ENCODE results near the gene NR5A1. TPM values are rescaled to one million over a fixed set of nuclear protein-coding genes. Genes with fewer than 3 reads are reported as not detected.

The NR5A1 gene
- total RNA-seq, 2 experiments from 2014 or later = not detected

DNA sequence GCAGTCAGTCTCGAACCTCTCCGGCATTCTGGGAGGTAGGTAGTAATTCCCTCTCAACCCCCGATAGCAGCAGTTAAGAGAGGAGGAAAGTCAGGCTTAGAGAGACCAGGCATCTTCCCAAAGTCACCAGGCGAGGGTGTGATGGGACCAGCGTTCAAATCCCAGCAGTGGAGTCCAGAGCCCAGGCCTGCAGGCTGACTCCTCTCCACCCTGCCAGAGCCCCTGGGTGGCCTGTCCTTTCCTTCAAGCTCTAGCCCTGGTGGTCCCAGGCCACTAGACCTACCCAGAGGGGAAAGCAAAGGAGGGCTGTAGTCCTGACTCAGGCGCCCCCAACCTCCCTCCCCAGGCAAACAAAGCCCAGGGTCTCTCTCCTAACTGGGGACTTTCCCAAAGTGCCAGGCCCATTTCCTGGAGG lies 4.2 kb upstream of the NR5A1 start:
- Mint-ChIP-seq H3K4me1 (no peaks in the 10 kb centered on the region), H3K27me3 (peaks cover 3% of the 10 kb centered on the region), H3K9me3 (ENCODE audit: low read depth) (no peaks in the 10 kb centered on the region), H3K36me3 (no peaks in the 10 kb centered on the region), H3K4me3 (no peak overlapping the region), H3K27ac (no peak overlapping the region)
- DNase-seq (no peak), ATAC-seq (no peak)
- CTCF ChIA-PET = no interaction called here

DNA sequence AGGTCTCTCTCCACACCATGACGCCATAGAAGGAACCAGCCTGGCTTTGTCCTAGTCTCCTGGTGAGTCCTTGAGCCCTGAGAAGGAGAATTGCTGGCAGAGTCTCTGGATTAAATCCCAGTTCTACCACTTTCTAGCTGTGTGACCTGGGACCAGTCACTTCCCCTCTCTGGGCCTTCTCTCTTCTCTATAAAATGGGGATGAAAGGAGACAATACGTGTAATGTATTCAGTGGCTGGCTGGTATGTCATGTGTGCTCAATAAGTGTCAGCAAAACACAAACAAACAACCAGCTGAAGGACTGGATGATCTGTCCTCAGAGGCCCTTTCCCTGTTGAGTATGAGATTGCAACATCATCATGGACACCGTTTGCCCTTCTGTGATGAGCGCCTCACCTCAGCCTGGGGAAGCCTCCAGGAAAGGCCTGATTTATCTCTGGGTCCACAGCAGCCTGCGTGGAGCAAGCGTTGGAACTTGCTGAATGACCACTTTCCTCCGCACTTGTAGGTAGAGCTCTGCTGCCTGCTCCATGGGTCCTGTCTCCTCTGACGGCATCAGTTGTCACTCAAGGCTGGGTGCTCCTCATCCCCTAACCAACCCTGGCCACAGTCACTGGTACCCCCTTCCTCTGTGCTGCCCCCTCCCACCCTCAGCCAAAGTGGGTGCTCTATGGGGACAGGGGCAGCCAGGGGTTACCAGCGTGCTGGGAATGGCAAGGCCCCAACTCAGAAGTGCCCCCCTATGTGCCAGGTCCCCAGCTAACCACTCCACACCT lies 3.6 kb upstream of the NR5A1 start:
- H3K4me1 Mint-ChIP-seq = no peaks in the 10 kb centered on the region
- H3K36me3 Mint-ChIP-seq = no peaks in the 10 kb centered on the region
- no peak overlapping the region for H3K27ac Mint-ChIP-seq
- ATAC-seq = no peak
- peaks cover 4% of the 10 kb centered on the region for H3K27me3 Mint-ChIP-seq
- CTCF ChIA-PET = interaction anchor here (1.0 kb wide), 1 partner anchor 26 kb away, joined by 3 read pairs; no protein-coding TSS in a partner anchor
- no peaks in the 10 kb centered on the region for H3K9me3 Mint-ChIP-seq (ENCODE audit: low read depth)
- no peak for DNase-seq
- H3K4me3 Mint-ChIP-seq = no peak overlapping the region

DNA sequence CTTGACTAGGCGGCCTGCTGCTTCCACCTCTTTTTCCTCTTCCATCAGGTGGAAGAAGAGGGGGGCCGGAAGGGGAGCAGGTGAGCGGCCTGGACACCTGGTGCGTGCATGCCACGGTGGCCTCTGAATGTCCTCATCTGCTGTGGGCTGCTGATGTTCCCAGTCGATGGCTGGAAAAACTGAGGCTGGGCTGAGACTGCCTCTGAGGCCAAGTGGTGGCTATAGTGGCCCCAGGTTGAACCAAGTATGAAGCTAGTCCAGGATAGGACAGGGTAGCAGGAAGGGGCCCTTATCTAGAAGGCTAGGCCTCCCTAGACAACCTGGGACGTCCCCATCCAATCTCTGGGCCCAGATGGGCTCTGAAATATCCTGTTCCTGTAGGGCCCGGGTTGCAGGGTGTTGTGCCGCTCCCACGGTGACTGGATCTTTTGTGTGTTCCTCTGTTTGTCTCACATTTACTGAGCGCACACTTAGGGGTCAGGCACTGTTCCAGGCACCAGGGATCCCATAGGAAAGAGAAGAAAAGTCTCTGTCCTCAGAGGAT lies 753 bp upstream of the NR5A1 start:
- peaks cover 4% of the 10 kb centered on the region for H3K4me1 Mint-ChIP-seq
- CTCF ChIA-PET = no interaction called here
- no peak overlapping the region for H3K4me3 Mint-ChIP-seq
- peaks cover 21% of the 10 kb centered on the region for H3K27me3 Mint-ChIP-seq
- H3K27ac Mint-ChIP-seq = no peak overlapping the region
- peaks cover 4% of the 10 kb centered on the region for H3K36me3 Mint-ChIP-seq
- H3K9me3 Mint-ChIP-seq (ENCODE audit: low read depth) = no peaks in the 10 kb centered on the region
- ATAC-seq (no peak), DNase-seq (no peak)

DNA sequence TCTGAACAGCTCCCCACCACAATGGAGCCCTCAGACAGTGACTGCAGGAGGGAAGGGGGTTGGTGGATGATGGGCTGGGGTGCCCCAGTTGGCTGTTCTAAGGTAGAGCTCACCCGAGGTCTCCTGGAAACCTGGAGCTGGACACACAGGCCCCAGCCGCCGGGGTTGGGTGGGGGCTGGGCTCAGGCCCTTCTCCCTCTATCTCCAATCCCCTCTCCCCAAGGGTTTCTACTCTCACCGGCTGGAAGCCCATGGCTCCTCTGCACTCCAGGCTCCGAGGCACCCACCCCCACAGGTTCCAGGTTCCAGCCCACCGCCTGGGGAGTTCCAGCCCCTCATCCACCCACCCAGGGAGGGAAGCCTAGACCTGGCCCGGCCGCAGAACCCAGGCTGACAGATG lies 766 bp downstream of the NR5A1 start:
- peaks cover 4% of the 10 kb centered on the region for H3K36me3 Mint-ChIP-seq
- H3K27me3 Mint-ChIP-seq = peaks cover 27% of the 10 kb centered on the region
- no peak for ATAC-seq
- no peak overlapping the region for H3K4me3 Mint-ChIP-seq
- H3K4me1 Mint-ChIP-seq = peaks cover 4% of the 10 kb centered on the region
- no peak for DNase-seq
- CTCF ChIA-PET = no interaction called here
- H3K27ac Mint-ChIP-seq = no peak overlapping the region
- no peaks in the 10 kb centered on the region for H3K9me3 Mint-ChIP-seq (ENCODE audit: low read depth)

DNA sequence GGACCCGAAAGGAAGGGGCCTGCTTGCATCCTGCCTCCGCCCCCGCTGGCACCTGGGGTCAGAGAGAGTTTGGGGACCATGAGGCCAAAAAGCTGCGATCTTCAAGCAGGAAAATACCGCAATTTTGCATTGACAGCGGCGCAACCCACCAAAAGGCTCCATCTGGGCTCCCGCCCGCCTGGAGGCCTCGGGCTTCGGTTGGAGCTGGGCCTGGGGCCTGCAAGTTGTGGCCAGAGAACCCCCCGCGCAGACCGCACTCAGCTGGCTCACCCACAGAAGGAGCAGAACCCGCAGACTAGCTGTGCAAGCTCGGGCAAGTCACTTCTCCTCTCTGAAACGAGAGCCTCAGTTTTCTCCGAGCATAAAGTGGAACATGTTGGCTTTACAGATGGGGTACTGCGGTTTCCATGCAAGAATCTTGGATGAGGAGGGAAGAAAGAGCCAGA lies 1.3 kb downstream of the NR5A1 start:
- Mint-ChIP-seq H3K4me1 (peaks cover 4% of the 10 kb centered on the region), H3K4me3 (no peak overlapping the region), H3K36me3 (peaks cover 4% of the 10 kb centered on the region), H3K27ac (no peak overlapping the region), H3K27me3 (peaks cover 27% of the 10 kb centered on the region), H3K9me3 (ENCODE audit: low read depth) (no peaks in the 10 kb centered on the region)
- DNase-seq (no peak), ATAC-seq (no peak)
- CTCF ChIA-PET = no interaction called here

DNA sequence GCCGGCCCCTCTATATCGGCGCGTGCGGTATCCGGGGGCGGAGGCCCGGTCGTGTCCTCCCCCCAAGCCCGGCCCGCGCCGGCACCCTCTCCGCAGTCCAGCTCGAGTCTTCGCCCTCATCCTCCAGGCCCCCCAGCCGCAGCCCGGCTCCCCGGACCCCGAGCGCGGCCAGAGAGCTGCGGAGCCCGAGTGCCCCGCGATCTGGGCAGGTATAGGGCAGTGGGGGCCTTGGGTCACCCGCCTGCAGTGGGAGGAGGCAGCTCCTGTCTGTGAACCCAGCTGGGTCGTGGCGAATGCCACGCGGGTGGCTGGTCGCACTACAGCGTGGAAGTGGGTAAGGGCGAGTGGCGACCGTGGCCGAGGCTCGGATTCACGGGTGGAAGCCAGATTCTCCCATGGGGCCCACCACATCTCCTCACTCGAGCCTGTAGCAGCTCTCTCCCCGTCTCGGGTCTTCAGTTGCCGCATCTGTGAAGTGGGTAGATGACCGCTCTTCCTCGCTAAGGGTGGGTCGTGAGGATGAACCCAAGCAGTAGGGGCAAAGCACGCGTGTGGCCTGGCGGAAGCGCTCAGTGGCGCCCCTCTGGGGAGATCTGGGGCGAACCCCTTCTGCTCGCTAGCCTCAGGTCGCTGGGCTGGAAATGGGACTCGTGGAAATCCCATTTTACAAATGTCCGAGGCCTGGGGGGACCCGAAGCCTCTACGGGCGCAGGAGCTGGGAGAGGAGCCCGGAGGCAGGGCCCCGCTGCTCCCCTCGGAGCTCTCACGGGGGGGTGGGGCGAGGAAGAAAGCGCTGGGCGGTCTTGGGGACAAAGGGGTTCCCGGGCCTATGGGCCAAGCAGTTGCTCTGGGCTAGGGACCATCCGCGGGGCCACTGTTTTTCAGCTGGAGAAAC lies 1.9 kb downstream of the NR5A1 start:
- peaks cover 27% of the 10 kb centered on the region for H3K27me3 Mint-ChIP-seq
- H3K4me3 Mint-ChIP-seq = no peak overlapping the region
- no peaks in the 10 kb centered on the region for H3K9me3 Mint-ChIP-seq (ENCODE audit: low read depth)
- H3K36me3 Mint-ChIP-seq = peaks cover 4% of the 10 kb centered on the region
- peaks cover 7% of the 10 kb centered on the region for H3K4me1 Mint-ChIP-seq
- no peak overlapping the region for H3K27ac Mint-ChIP-seq
- CTCF ChIA-PET = no interaction called here
- no peak for DNase-seq
- ATAC-seq = no peak

DNA sequence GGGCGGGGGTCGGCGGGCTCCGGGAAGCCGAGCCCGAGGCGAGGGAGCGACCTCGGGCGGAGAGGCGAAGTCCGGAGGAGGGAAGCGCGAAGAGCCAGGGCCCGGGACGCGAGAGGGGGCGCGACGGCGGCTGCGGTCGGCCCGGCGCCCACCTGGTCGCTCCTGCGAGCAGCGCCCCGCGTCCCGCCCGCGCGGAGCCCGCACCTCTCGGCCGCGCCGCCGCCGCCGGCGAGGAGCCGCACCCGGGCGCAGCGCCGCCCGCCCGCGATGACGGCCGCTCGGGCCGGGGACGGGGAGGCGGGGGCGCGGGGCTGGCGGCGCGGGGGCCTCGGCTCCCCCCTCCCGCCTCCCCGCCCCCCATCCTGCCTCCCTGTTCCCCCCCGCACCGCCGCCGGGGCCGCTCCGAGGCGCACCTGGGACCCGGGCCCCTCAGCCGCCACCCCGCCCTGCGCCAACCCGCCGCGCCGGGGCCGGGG lies 2.6 kb downstream of the NR5A1 start:
- Mint-ChIP-seq H3K27ac (no peak overlapping the region), H3K27me3 (peaks cover 27% of the 10 kb centered on the region), H3K9me3 (ENCODE audit: low read depth) (no peaks in the 10 kb centered on the region), H3K4me1 (peaks cover 7% of the 10 kb centered on the region), H3K4me3 (no peak overlapping the region), H3K36me3 (peaks cover 4% of the 10 kb centered on the region)
- ATAC-seq (no peak), DNase-seq (no peak)
- CTCF ChIA-PET = no interaction called here

DNA sequence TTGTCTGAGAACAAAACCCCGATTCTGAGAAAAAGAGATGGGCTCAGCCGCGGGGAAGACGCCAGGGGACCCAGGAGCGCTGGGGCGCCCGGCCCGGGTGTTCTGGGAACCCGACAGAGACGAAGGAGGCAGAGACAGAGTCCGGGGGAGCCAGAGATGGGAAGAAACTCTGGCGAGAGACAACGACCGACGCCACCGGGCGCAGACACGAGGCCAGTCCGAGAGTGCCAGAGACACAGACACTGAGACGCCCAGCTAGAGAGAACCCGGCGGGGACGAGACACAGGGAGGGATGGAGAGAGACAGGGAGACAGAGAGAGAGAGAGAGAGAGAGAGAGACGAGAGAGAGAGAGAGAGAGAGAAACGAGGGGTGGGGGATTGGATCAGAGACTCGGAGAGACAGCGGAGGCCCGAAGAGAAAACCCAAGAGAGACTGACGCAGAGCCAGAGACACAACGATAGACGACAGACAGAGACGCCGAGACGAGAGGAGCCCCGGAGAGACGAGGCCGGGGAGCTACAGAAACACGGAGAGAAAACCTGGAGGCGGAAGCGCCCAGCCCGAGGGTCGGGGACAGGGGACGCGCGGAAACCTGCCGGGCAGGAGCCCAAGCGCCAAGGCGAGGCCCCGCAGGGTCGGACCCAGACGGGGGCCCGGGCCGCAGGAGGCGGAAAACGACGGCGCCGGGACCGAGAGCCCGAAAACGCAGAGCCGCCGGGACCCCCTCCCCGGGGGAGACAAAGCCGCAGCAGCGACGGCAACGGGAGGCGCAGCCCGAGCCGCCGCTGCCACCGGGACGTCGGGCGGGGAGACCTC lies 3.3 kb downstream of the NR5A1 start:
- ATAC-seq (no peak), DNase-seq (no peak)
- Mint-ChIP-seq H3K27me3 (peaks cover 27% of the 10 kb centered on the region), H3K9me3 (ENCODE audit: low read depth) (no peaks in the 10 kb centered on the region), H3K4me3 (no peak overlapping the region), H3K27ac (no peak overlapping the region), H3K36me3 (peaks cover 4% of the 10 kb centered on the region), H3K4me1 (peaks cover 7% of the 10 kb centered on the region)
- CTCF ChIA-PET = no interaction called here

DNA sequence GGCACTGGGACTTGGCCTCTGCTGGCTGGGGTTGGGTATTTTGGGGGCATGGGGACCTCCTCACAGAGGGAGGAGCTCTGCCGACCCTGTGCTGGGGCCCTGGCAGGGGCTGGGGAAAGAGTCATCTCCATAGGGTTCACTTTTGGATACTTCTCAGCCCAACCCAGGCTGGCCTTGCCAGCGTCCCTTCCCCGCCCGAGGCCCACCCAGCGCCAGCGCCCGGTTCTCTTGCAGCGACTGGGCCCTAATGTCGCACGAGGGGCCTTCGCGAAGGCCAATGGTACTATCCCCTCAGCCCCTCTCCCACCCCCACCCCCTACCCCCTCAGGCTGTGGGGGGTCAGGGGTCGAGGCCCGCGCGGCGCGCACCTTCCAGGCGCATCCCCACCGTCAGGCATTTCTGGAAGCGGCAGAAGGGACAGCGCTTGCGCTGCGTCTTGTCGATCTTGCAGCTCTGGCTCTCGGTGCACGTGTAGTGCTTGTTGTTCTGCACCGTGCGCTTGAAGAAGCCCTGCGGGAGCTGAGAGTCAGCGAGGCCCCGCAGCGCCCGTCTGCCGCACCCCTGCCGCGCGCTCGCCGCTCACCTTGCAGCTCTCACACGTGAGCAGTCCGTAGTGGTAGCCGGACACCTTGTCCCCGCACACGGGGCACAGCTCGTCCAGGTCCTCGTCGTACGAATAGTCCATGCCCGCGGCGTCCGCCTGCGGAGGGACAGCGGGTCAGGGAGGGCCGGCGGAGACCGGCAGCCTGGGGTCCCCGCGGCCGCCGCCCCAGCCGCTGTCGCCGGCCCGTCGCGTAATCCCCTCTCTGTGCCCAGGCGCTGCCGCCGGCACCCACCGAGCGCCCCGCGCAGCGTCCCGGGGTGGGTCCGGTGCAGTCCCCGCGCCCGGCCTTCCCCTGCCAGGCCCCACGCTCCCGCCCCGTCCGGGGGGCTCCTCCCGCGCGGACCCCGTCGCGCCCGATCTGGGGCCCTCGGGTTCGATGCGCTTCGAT lies 4.2 kb downstream of the NR5A1 start:
- Mint-ChIP-seq H3K4me3 (no peak overlapping the region), H3K27ac (no peak overlapping the region), H3K4me1 (peaks cover 7% of the 10 kb centered on the region), H3K36me3 (peaks cover 4% of the 10 kb centered on the region), H3K9me3 (ENCODE audit: low read depth) (no peaks in the 10 kb centered on the region), H3K27me3 (peaks cover 27% of the 10 kb centered on the region)
- ATAC-seq (no peak), DNase-seq (no peak)
- CTCF ChIA-PET = no interaction called here

DNA sequence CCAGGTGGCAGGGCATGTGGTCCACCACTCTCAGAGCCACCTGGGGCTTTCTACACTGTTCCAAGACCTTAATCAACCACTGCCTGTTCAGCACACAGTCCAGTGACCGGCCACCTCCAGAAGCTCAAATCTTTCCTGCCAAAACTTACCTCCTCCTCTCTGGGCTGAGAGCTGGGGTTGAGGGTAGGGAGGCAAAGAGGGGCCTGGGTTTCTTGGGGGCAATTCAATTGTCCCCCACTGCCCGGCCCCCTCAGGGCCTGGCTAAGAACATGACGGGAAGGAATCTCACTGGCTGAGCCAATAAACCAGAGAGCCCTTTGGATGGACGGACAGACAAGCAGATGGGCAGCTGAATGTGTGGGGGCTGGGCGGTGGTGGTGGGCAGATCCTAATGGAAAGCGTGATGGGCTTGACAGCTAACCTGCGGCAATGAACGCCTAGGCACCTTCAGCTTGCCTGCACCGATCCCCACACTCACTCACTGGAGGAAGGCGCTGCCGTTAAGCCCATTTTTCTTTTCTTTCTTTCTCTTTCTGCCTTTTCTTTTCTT lies 5.4 kb downstream of the NR5A1 start:
- no peak overlapping the region for H3K27ac Mint-ChIP-seq
- H3K4me3 Mint-ChIP-seq = no peak overlapping the region
- no peak for ATAC-seq
- peaks cover 7% of the 10 kb centered on the region for H3K4me1 Mint-ChIP-seq
- H3K36me3 Mint-ChIP-seq = peaks cover 4% of the 10 kb centered on the region
- no peak for DNase-seq
- peaks cover 27% of the 10 kb centered on the region for H3K27me3 Mint-ChIP-seq
- no peaks in the 10 kb centered on the region for H3K9me3 Mint-ChIP-seq (ENCODE audit: low read depth)
- CTCF ChIA-PET = no interaction called here

DNA sequence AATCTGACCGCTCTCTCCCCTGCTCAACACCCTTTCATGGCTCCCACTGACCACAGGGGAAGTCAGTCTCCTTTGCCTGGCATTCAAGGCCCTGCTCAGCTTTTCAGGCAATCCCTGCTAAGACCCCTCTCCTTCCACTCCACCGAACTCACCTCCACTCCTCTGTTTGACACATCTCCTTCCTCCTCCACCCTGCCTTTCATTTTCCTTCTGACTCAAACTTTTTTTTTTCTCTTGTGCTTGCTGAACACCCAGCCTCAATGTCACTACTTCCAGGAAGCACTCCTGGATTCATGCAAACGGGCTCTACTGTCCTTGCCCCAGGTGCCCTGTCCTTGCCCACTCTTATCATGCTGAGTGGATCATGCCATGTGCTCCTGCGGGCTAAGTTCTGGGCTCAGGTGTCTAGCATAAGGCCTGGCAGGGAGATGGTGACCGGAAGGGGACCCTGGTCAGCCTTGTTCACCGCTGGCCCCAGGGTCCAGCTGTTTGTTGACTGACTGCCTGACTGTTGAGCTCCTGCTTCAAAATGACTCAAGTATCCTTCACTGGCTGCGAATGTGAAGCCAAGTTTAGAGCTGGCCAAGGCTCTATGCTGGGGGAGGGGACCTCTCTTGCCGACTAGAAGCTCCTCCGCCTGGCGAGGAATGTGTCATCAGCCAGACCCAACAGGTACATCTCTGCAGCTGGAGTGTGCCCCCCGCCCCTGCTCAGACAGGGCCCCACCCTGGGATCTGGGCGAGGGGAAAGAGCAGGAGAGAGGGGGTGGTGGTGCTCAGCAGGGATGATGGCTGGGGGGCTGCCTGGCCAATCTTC lies 6.2 kb downstream of the NR5A1 start:
- Mint-ChIP-seq H3K27ac (no peak overlapping the region), H3K4me1 (peaks cover 10% of the 10 kb centered on the region), H3K9me3 (ENCODE audit: low read depth) (no peaks in the 10 kb centered on the region), H3K36me3 (peaks cover 4% of the 10 kb centered on the region), H3K27me3 (peaks cover 25% of the 10 kb centered on the region), H3K4me3 (no peak overlapping the region)
- ATAC-seq (no peak), DNase-seq (no peak)
- CTCF ChIA-PET = no interaction called here
